ENCODE measurements around the gene GRIK4.

DNA sequence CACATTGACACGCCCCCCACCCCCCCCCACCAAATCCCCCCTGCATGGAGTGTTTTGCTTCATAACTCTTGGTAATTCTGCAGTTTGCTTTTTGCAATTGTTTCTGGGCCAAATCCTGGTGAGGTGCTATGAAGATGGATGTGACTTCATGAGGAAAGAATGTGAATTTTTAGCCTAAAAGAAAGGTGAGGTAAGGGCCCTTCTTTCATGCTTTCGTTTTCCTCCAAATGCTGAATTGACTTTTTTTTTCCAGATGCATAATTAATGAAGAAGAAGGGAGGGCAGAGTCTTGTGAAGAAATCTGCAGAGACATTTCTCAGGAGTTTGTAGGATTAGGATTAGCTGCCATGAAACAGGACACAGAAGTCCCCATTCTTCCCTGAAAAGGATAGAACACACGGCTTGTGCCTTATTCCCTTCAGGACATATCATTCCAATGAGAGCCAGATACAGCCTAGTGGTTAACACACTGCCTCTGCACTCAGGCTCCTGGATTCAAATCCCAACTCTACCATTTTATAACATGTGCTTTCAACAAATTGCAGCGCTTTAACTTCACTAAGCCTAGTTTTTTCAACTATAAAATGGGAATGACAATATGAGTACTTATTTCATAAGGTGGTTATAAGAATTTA, 492.8 kb downstream of the GRIK4 start:
- TF ChIP-seq EZH2 (IDR thresholded peaks at IDR 0.05; ENCODE audit: borderline replicate concordance, low read length) (no peak), CTCF (conservative IDR thresholded peaks at IDR 0.05 in 1 of 2, IDR thresholded peaks at IDR 0.05 in 1 of 2; ENCODE audit: extremely low read depth in 1 of 2, insufficient read depth in 1 of 2, low read depth in 1 of 2, low read length in 2 of 2) (no peak)

Data from mammary epithelial cell (primary cell).